ENCODE results near the gene TEX44. TPM values are rescaled to one million over a fixed set of nuclear protein-coding genes. Genes with fewer than 3 reads are reported as not detected.

TEX44 gene
- not detected in 2 replicates for total RNA-seq
- total RNA-seq (2013), result not detected
- not detected in 2 replicates for polyA plus RNA-seq
- not detected in 2 replicates for polyA minus RNA-seq

- Mint-ChIP-seq H3K27ac (no peak within 1 kb of the TSS), H3K4me1 (peaks cover 3% of the 10 kb centered on the region), H3K27me3 (no peaks in the 10 kb centered on the region), H3K9me3 (ENCODE audit: insufficient read depth) (no peaks in the 10 kb centered on the region), H3K4me3 (no peak within 1 kb of the TSS)
- no peak for ATAC-seq (ENCODE audit: low read depth)
- Histone ChIP-seq H3K4me1 (ENCODE audit: control insufficient read depth in 2 of 2, insufficient read depth in 2 of 2, low read length in 2 of 2) (peaks cover 0 to 3% of the 10 kb centered on the region in 2 donors), H3K4me3 (ENCODE audit: control extremely low read depth in 1 of 5, extremely low read depth in 1 of 5, insufficient read depth in 1 of 5, low read depth in 2 of 5, low read length in 4 of 5) (no peak within 1 kb of the TSS), H3K36me3 (replicated peaks in 1 of 2; ENCODE audit: control extremely low read depth in 1 of 2, control insufficient read depth in 1 of 2, extremely low read depth in 1 of 2, insufficient read depth in 2 of 2, low read length in 1 of 2) (no peaks in the 10 kb centered on the region), H3K79me2 (ENCODE audit: control insufficient read depth, insufficient read depth, low read length) (no peaks in the 10 kb centered on the region), H3K4me2 (replicated peaks; ENCODE audit: low read depth, low read length, poor library complexity, severe bottlenecking) (no peak within 1 kb of the TSS), H3K9ac (ENCODE audit: low read length) (no peak within 1 kb of the TSS), H2AFZ (ENCODE audit: insufficient read depth, low read depth, low read length, poor library complexity, severe bottlenecking) (no peak within 1 kb of the TSS), H3K9me3 (ENCODE audit: control extremely low read depth in 1 of 3, control insufficient read depth in 2 of 3, insufficient read depth in 1 of 3, low read length in 2 of 3) (no peaks in the 10 kb centered on the region), H3K27ac (ENCODE audit: low read length in 2 of 2) (no peak within 1 kb of the TSS), H4K20me1 (ENCODE audit: control insufficient read depth, insufficient read depth, low read length, poor library complexity, severe bottlenecking) (no peaks in the 10 kb centered on the region), H3K27me3 (replicated peaks in 1 of 4; ENCODE audit: control extremely low read depth in 1 of 4, control insufficient read depth in 3 of 4, insufficient read depth in 4 of 4, low read length in 3 of 4) (no peaks in the 10 kb centered on the region)
- DNase-seq, result no peak
- intact Hi-C loops (cut with micrococcal nuclease), result no loop called here
- POLR2A ChIA-PET, result no interaction called here
- WGBS (ENCODE audit: insufficient coverage), result 92% methylated on average over 5 of the region's 6 CpGs
- CTCF ChIA-PET, result interaction anchor here (0.6 to 2.0 kb wide), 6 partner anchors 8 to 85 kb away, joined by 3 to 6 read pairs (median 3); no protein-coding TSS in a partner anchor
- TF ChIP-seq, protein P1, sequence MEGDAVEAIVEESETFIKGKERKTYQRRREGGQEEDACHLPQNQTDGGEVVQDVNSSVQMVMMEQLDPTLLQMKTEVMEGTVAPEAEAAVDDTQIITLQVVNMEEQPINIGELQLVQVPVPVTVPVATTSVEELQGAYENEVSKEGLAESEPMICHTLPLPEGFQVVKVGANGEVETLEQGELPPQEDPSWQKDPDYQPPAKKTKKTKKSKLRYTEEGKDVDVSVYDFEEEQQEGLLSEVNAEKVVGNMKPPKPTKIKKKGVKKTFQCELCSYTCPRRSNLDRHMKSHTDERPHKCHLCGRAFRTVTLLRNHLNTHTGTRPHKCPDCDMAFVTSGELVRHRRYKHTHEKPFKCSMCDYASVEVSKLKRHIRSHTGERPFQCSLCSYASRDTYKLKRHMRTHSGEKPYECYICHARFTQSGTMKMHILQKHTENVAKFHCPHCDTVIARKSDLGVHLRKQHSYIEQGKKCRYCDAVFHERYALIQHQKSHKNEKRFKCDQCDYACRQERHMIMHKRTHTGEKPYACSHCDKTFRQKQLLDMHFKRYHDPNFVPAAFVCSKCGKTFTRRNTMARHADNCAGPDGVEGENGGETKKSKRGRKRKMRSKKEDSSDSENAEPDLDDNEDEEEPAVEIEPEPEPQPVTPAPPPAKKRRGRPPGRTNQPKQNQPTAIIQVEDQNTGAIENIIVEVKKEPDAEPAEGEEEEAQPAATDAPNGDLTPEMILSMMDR (IDR thresholded peaks at IDR 0.05), result no peak
- no peak for TF ChIP-seq EZH2 (IDR thresholded peaks at IDR 0.05; ENCODE audit: borderline replicate concordance, insufficient read depth, low read depth, low read length, poor library complexity, severe bottlenecking)
Measured at GRCh38 chr2:231592636-231593145, at the start of gene TEX44. TSS of gene TEX44 (plus strand) at chr2:231592864. CDS start at chr2:231592952, 88 bp downstream.
